ENCODE data around the gene SYNJ2. TPM values are rescaled to one million over a fixed set of nuclear protein-coding genes. Genes with fewer than 3 reads are reported as not detected.

The SYNJ2 gene
- total and polyA plus RNA-seq, 4 donors = 3.4 to 8.8 (median 4.8) TPM

- TF ChIP-seq CTCF (IDR thresholded peaks at IDR 0.05; ENCODE audit: control extremely low read depth, extremely low read depth) = no peak
Measured at GRCh38 chr6:158085261-158086053, 103.8 kb downstream of the SYNJ2 start.

GRCh38 chr6:158086054-158086503 lies 104.4 kb downstream of the SYNJ2 start:
- WGBS, 2 donors = 40 to 69% methylated on average over 2 of the region's 2 CpGs
- Histone ChIP-seq H3K36me3 (ENCODE audit: control insufficient read depth in 4 of 4, insufficient read depth in 4 of 4, low read length in 4 of 4) (peaks cover 0 to 34% (median 6%) of the 10 kb centered on the region in 4 donors), H3K4me3 (no peak overlapping the region), H3K9ac (ENCODE audit: insufficient read depth in 1 of 2, low read length in 2 of 2) (no peak overlapping the region), H3K27ac (ENCODE audit: low read depth in 1 of 2, low read length in 1 of 2) (no peak overlapping the region), H3K27me3 (ENCODE audit: control insufficient read depth in 3 of 3, insufficient read depth in 3 of 3, low read length in 2 of 3) (no peaks in the 10 kb centered on the region), H3K4me1 (ENCODE audit: control insufficient read depth in 5 of 5, insufficient read depth in 5 of 5, low read length in 5 of 5) (peaks cover 0 to 8% (median 0%) of the 10 kb centered on the region in 5 donors), H3K9me3 (ENCODE audit: control insufficient read depth in 4 of 4, insufficient read depth in 3 of 4, low read length in 3 of 4) (no peaks in the 10 kb centered on the region)
- DNase-seq (no peak), ATAC-seq (ENCODE audit: insufficient read depth, low FRiP score) (no peak)
- TF ChIP-seq CTCF (IDR thresholded peaks at IDR 0.05; ENCODE audit: control extremely low read depth, extremely low read depth) = no peak

More at GRCh38 chr6:158085261-158086053, 103.8 kb downstream of the SYNJ2 start:
- H3K27me3 ChIP-seq (ENCODE audit: control insufficient read depth in 3 of 3, insufficient read depth in 3 of 3, low read length in 2 of 3) = no peaks in the 10 kb centered on the region
- H3K9ac ChIP-seq (ENCODE audit: insufficient read depth in 1 of 2, low read length in 2 of 2) = no peak overlapping the region
- 83 to 95% methylated on average over 21 of the region's 21 CpGs for WGBS, 2 donors
- ATAC-seq (ENCODE audit: insufficient read depth, low FRiP score) (no peak), DNase-seq (no peak)
- peaks cover 0 to 8% (median 0%) of the 10 kb centered on the region in 5 donors for H3K4me1 ChIP-seq (ENCODE audit: control insufficient read depth in 5 of 5, insufficient read depth in 5 of 5, low read length in 5 of 5)
- H3K9me3 ChIP-seq (ENCODE audit: control insufficient read depth in 4 of 4, insufficient read depth in 3 of 4, low read length in 3 of 4) = no peaks in the 10 kb centered on the region
- no peak overlapping the region for H3K27ac ChIP-seq (ENCODE audit: low read depth in 1 of 2, low read length in 1 of 2)
- H3K36me3 ChIP-seq (ENCODE audit: control insufficient read depth in 4 of 4, insufficient read depth in 4 of 4, low read length in 4 of 4) = peaks cover 0 to 34% (median 6%) of the 10 kb centered on the region in 4 donors
- H3K4me3 ChIP-seq = no peak overlapping the region

- Histone ChIP-seq H3K4me1 (ENCODE audit: control insufficient read depth in 5 of 5, insufficient read depth in 5 of 5, low read length in 5 of 5) (peaks cover 0 to 8% (median 0%) of the 10 kb centered on the region in 5 donors), H3K9me3 (ENCODE audit: control insufficient read depth in 4 of 4, insufficient read depth in 3 of 4, low read length in 3 of 4) (no peaks in the 10 kb centered on the region), H3K27me3 (ENCODE audit: control insufficient read depth in 3 of 3, insufficient read depth in 3 of 3, low read length in 2 of 3) (no peaks in the 10 kb centered on the region), H3K9ac (ENCODE audit: insufficient read depth in 1 of 2, low read length in 2 of 2) (no peak overlapping the region), H3K4me3 (no peak overlapping the region), H3K36me3 (ENCODE audit: control insufficient read depth in 4 of 4, insufficient read depth in 4 of 4, low read length in 4 of 4) (peaks cover 0 to 32% (median 6%) of the 10 kb centered on the region in 4 donors), H3K27ac (ENCODE audit: low read depth in 1 of 2, low read length in 1 of 2) (peak overlapping the region in 1 of 2 donors; percentile 35)
- no peak for TF ChIP-seq CTCF (IDR thresholded peaks at IDR 0.05; ENCODE audit: control extremely low read depth, extremely low read depth)
- DNase-seq (peak; percentile 49 to 74 (median 61)), ATAC-seq (ENCODE audit: insufficient read depth, low FRiP score) (no peak)
- WGBS, 2 donors = 37 to 65% methylated on average over 32 of the region's 32 CpGs
Measured at GRCh38 chr6:158086504-158087223, 105.0 kb downstream of the SYNJ2 start.

Data from lung (tissue), 12 donors.